ENCODE results near the gene IPO4. TPM values are rescaled to one million over a fixed set of nuclear protein-coding genes. Genes with fewer than 3 reads are reported as not detected.
A peak's percentile ranks its signal among the peaks of the same experiment; 100 is the strongest.

The IPO4 gene
- polyA plus RNA-seq, 1 donor (not counting 4 experiments of a cell fraction or from before 2014, with no cell fraction given), result 18.6 TPM

DNA sequence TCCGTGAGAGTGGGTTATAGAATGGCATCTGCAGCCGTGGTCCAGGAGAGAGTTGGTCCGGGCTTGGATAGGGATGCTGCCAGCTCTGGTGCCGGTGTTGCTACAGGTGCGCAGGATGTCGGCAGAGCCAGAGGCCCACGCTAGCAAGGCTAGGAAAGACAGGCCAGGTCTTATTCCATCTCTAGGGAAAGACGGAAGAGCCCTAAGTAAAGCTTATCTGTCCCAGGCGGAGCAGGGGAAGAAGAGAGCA lies 53.1 kb downstream of the IPO4 start:
- H3K9me3 ChIP-seq (ENCODE audit: control insufficient read depth, low read depth, low read length), result no peaks in the 10 kb centered on the region
- H2AFZ ChIP-seq (ENCODE audit: control insufficient read depth, low read length), result peak overlapping the region; percentile 38
- DNase-seq (ENCODE audit: low read depth, low spot score) (no peak), FAIRE-seq (no peak)
- H3K36me3 ChIP-seq (ENCODE audit: control insufficient read depth in 2 of 2, extremely low read depth in 1 of 2, insufficient read depth in 2 of 2, low read length in 2 of 2), result peaks cover 12 to 21% of the 10 kb centered on the region in 2 experiments
- dilution Hi-C loops (cut with MboI; ENCODE audit: extremely low pct_ligation_motif_present, low sequenced_read_pairs), result no loop called here
- TF ChIP-seq, protein P1, sequence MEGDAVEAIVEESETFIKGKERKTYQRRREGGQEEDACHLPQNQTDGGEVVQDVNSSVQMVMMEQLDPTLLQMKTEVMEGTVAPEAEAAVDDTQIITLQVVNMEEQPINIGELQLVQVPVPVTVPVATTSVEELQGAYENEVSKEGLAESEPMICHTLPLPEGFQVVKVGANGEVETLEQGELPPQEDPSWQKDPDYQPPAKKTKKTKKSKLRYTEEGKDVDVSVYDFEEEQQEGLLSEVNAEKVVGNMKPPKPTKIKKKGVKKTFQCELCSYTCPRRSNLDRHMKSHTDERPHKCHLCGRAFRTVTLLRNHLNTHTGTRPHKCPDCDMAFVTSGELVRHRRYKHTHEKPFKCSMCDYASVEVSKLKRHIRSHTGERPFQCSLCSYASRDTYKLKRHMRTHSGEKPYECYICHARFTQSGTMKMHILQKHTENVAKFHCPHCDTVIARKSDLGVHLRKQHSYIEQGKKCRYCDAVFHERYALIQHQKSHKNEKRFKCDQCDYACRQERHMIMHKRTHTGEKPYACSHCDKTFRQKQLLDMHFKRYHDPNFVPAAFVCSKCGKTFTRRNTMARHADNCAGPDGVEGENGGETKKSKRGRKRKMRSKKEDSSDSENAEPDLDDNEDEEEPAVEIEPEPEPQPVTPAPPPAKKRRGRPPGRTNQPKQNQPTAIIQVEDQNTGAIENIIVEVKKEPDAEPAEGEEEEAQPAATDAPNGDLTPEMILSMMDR (optimal IDR thresholded peaks at IDR 0.05 in 1 of 3, IDR thresholded peaks at IDR 0.05 in 1 of 3, conservative IDR thresholded peaks at IDR 0.05 in 1 of 3; ENCODE audit: extremely low read depth in 1 of 3, insufficient read depth in 2 of 3, low read length in 3 of 3), result no peak
- TF ChIP-seq EZH2 (IDR thresholded peaks at IDR 0.05; ENCODE audit: low read length), result no peak
- peak overlapping the region; percentile 49 to 88 (median 85) for H3K4me3 ChIP-seq (ENCODE audit: control insufficient read depth in 2 of 3, extremely low read depth in 1 of 3, insufficient read depth in 2 of 3, low read depth in 1 of 3, low read length in 3 of 3)
- peak overlapping the region; percentile 25 for H3K9ac ChIP-seq (ENCODE audit: control insufficient read depth, extremely low read depth, insufficient read depth, low read length)
- peaks cover 25% of the 10 kb centered on the region for H3K79me2 ChIP-seq (ENCODE audit: control insufficient read depth, insufficient read depth, low read length)
- H4K20me1 ChIP-seq (ENCODE audit: control insufficient read depth, extremely low read depth, insufficient read depth, low read length), result no peaks in the 10 kb centered on the region
- peaks cover 28% of the 10 kb centered on the region for H3K4me1 ChIP-seq (ENCODE audit: control insufficient read depth, extremely low read depth, insufficient read depth, low read length)
- no peak overlapping the region for H3K27ac ChIP-seq (ENCODE audit: control insufficient read depth, insufficient read depth, low read length)
- H3K4me2 ChIP-seq (ENCODE audit: control insufficient read depth, extremely low read depth, insufficient read depth, low read depth, low read length), result peak overlapping the region; percentile 68
- no peaks in the 10 kb centered on the region for H3K27me3 ChIP-seq (ENCODE audit: control insufficient read depth, extremely low read depth, insufficient read depth, low read length)
- peaks cover 2% of the 10 kb centered on the region for H3K9me1 ChIP-seq (ENCODE audit: control insufficient read depth, extremely low read depth, insufficient read depth, low read length)

DNA sequence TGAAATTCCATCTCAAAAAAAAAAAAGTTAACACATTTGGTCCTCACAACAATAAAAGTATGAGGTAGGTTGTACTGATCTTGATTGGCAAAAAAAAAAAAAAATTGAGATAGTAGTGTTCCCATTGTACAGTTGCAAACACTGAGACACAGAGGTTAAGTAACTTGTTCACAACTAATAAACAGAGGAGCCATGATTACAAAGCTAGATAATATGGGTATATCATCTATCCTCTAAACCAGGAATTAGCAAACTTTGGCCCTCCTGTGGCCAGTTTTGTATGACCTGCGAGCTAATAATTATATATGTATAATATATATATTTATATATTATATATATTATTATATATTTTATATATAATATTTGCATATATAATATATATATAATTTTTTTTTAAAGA lies 54.9 kb downstream of the IPO4 start:
- H3K9me1 ChIP-seq (ENCODE audit: control insufficient read depth, extremely low read depth, insufficient read depth, low read length), result no peaks in the 10 kb centered on the region
- dilution Hi-C loops (cut with MboI; ENCODE audit: extremely low pct_ligation_motif_present, low sequenced_read_pairs), result no loop called here
- peaks cover 22% of the 10 kb centered on the region for H3K4me1 ChIP-seq (ENCODE audit: control insufficient read depth, extremely low read depth, insufficient read depth, low read length)
- no peak overlapping the region for H2AFZ ChIP-seq (ENCODE audit: control insufficient read depth, low read length)
- H3K4me3 ChIP-seq (ENCODE audit: control insufficient read depth in 2 of 3, extremely low read depth in 1 of 3, insufficient read depth in 2 of 3, low read depth in 1 of 3, low read length in 3 of 3), result no peak overlapping the region
- H3K4me2 ChIP-seq (ENCODE audit: control insufficient read depth, extremely low read depth, insufficient read depth, low read depth, low read length), result no peak overlapping the region
- no peaks in the 10 kb centered on the region for H3K9me3 ChIP-seq (ENCODE audit: control insufficient read depth, low read depth, low read length)
- no peak for FAIRE-seq
- H3K27ac ChIP-seq (ENCODE audit: control insufficient read depth, insufficient read depth, low read length), result no peak overlapping the region
- no peak for TF ChIP-seq EZH2 (IDR thresholded peaks at IDR 0.05; ENCODE audit: low read length)
- TF ChIP-seq, protein P1 (optimal IDR thresholded peaks at IDR 0.05 in 1 of 3, IDR thresholded peaks at IDR 0.05 in 1 of 3, conservative IDR thresholded peaks at IDR 0.05 in 1 of 3; ENCODE audit: extremely low read depth in 1 of 3, insufficient read depth in 2 of 3, low read length in 3 of 3), result no peak
- peaks cover 9 to 14% of the 10 kb centered on the region in 2 experiments for H3K36me3 ChIP-seq (ENCODE audit: control insufficient read depth in 2 of 2, extremely low read depth in 1 of 2, insufficient read depth in 2 of 2, low read length in 2 of 2)
- H3K79me2 ChIP-seq (ENCODE audit: control insufficient read depth, insufficient read depth, low read length), result peaks cover 10% of the 10 kb centered on the region
- no peaks in the 10 kb centered on the region for H4K20me1 ChIP-seq (ENCODE audit: control insufficient read depth, extremely low read depth, insufficient read depth, low read length)
- no peak for DNase-seq (ENCODE audit: low read depth, low spot score)
- H3K27me3 ChIP-seq (ENCODE audit: control insufficient read depth, extremely low read depth, insufficient read depth, low read length), result no peaks in the 10 kb centered on the region
- H3K9ac ChIP-seq (ENCODE audit: control insufficient read depth, extremely low read depth, insufficient read depth, low read length), result no peak overlapping the region

Data from keratinocyte (primary cell).